GM20000 (cell line): Measurements from ENCODE around the gene DNPH1.

ENCODE experiments used
- DNase-seq: peaks from one replicate; pipeline ENCODE4 v3.0.0; 2012; ENCODE audit warnings: low spot score
- CTCF ChIP-seq: IDR thresholded peaks from 2 replicates; pipeline ENCODE4 v1.5.1; 2012; ENCODE audit warnings: mild to moderate bottlenecking, control low read depth; ENCODE audit errors: extremely low read depth, missing control alignments

Gene DNPH1

GRCh38 chr6:43262780-43263313, 33.6 kb upstream of the DNPH1 start:
- no peak for DNase-seq

GRCh38 chr6:43262000-43262779, 32.9 kb upstream of the DNPH1 start:
- no peak for TF ChIP-seq CTCF
- DNase-seq, result no peak

More at GRCh38 chr6:43262780-43263313, 33.6 kb upstream of the DNPH1 start:
- TF ChIP-seq CTCF, result no peak

GRCh38 chr6:43261198-43261597, 31.9 kb upstream of the DNPH1 start:
- DNase-seq, result no peak
- TF ChIP-seq CTCF, result no peak

- no peak for TF ChIP-seq CTCF
- DNase-seq, result no peak
Observed at GRCh38 chr6:43260791-43261190, 31.5 kb upstream of the DNPH1 start.

GRCh38 chr6:43258807-43259686, 29.8 kb upstream of the DNPH1 start:
- DNase-seq, result no peak
- no peak for TF ChIP-seq CTCF

- no peak for DNase-seq
- no peak for TF ChIP-seq CTCF
Observed at GRCh38 chr6:43258180-43258579, 28.9 kb upstream of the DNPH1 start.
